GM23248 (cell line): ENCODE results near the gene NETO1.

Experiments used
- EZH2 ChIP-seq: fragments of 200-600 bp; sonication (generic); IDR thresholded peaks from 2 replicates; pipeline ENCODE4 v1.6.1; 2018; ENCODE audit warnings: antibody characterized with exemption, mild to moderate bottlenecking; ENCODE audit not compliant: insufficient read depth, poor library complexity, severe bottlenecking
- EZH2phosphoT487 ChIP-seq: fragments of 200-600 bp; sonication (generic); IDR thresholded peaks from 2 replicates; pipeline ENCODE4 v1.6.1; 2018; ENCODE audit warnings: antibody characterized with exemption, moderate library complexity, mild to moderate bottlenecking, low read depth; ENCODE audit not compliant: insufficient read depth

GRCh38 chr18:72899338-72899737, 31.6 kb upstream of the NETO1 start:
- TF ChIP-seq EZH2phosphoT487 (no peak), EZH2 (no peak)
